GM12892 (cell line): ENCODE results near the gene TMEM176B.

ENCODE experiments used
- POLR2A ChIP-seq: IDR thresholded peaks from 2 replicates; pipeline ENCODE4 v1.6.1; 2011; ENCODE audit warnings: low read depth, low read length, control low read depth
- POLR2AphosphoS5 ChIP-seq: IDR thresholded peaks from 2 replicates; pipeline ENCODE4 v1.6.1; 2011; ENCODE audit warnings: low read depth, low read length, control low read depth

GRCh38 chr7:150799741-150800580 lies at the start of gene TMEM176B:
- TF ChIP-seq POLR2A (no peak), POLR2AphosphoS5 (no peak)
